ENCODE measurements around the gene MINDY1.

Gene MINDY1, protein sequence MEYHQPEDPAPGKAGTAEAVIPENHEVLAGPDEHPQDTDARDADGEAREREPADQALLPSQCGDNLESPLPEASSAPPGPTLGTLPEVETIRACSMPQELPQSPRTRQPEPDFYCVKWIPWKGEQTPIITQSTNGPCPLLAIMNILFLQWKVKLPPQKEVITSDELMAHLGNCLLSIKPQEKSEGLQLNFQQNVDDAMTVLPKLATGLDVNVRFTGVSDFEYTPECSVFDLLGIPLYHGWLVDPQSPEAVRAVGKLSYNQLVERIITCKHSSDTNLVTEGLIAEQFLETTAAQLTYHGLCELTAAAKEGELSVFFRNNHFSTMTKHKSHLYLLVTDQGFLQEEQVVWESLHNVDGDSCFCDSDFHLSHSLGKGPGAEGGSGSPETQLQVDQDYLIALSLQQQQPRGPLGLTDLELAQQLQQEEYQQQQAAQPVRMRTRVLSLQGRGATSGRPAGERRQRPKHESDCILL

GRCh38 chr1:151006327-151007052 lies at the start of gene MINDY1:
Gene MINDY1, minus strand, starts transcription at chr1:151006902. Its CDS starts 4,285 bp downstream, at chr1:151002617.
- peak; percentile 88 for DNase-seq (ENCODE audit: low read depth)

DNA sequence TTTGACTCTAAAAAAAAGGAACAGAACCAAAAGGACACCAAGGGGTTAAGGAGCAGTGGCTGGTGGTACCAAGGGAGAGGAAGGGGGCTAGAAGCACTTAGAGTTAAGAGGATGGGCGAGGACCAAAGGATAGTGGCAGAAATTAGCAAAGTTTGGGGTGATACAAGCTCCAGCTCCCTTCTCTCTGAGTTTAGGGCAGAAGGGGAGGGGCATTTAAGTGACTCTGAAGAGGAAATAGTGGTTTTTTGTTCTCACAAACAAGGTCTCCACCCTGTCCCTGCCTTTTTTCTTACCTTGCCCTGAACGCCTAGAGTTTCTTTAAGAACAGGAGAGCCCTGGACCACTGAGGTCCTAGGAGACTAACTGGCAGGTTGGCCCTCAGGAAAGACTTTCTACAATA lies 49.4 kb upstream of the MINDY1 start:
- no peak for DNase-seq (ENCODE audit: low read depth)

DNA sequence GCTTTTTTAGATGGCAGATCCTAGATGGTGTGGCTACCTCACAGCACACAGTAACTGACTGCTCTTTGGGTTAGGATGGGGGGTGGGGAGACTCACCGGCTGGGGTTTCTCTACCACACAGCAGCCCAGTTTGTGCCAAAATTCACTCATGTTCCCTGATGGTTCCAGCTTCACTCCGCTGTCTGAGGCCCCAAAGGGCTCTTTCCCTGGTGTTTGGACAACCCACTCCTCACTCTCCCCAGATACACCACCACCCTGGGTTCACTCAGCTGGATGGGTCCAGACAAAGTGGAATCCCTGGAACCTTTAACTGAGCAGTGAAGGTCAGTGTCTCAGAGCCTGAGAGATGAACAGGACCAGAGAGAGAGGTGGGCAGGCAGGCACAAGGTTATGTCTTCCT lies 48.9 kb upstream of the MINDY1 start:
- no peak for DNase-seq (ENCODE audit: low read depth)

DNA sequence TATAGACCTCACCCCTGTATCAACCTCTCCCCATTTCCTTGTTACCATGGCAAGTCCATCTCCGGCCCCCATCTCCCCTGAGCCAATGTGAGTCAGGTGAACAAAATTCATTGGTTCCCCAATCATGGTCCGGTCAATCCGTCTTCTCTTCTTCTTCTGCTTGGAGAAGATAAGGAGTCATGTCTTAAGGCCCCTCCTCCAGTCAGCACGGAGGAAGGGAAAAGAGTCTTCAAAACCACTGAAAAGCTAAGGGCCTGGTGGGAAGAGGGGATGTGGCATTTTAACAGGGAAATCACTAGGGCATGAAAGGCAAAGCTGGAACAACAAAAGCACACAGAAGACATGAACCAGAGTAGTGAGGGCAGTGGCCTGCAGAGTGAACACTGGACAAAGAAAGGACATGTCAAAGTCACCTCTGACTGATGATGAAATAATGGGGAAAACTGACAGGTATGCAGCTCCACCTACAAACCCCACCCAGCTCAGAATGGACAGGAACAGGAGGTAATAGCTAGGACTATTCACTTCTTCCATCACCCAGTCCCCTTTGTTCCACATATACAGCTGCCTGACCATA lies 48.4 kb upstream of the MINDY1 start:
- no peak for DNase-seq (ENCODE audit: low read depth)

GRCh38 chr1:151051356-151052009 lies 44.8 kb upstream of the MINDY1 start:
- DNase-seq (ENCODE audit: low read depth) = no peak

DNA sequence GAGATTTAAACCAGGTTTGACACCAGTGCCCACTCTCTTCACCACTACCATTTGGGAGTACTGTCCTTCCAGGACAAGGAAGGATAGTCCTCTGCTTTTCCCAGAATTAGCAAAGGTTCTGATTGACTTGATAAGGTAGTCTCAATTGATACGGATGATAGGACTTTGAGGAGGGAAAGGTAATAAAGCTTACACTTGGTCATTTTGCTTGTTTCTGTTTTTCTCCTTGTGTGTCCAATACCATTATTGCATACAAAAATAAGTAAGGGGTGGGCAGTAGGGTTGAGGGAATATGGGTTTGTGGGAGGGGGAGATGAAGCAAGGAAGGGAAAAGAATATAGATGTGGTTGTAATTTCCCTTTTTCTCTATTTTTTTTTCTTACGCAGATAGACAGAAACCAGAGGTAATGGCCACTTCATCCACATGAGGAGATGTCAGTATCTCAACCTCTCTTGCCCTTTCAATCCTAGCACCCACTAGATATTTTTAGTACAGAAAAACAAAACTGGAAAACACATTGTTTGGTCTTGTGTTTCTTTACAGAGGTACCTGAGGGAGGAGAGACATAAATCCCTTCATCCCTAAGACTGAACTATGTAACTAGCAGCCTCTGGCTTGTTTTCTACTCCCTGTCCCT lies 43.5 kb upstream of the MINDY1 start:
- no peak for DNase-seq (ENCODE audit: low read depth)

DNA sequence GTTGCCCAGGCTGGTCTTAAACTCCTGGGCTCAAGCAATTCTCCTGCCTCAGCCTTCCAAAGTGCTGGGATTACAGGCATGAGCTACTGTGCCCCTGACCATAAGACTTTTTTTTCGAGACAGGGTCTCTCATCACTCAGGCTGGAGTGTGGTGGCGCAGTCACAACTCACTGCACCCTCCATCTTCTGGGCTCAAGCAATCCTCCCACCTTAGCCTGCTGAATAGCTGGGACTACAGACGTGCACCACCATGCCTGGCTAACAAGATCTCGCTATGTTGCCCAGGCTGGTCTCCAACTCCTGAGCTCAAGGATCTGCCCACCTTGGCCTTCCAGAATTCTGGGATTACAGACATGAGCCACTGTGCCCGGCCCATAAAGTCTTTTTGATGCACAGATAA lies 42.8 kb upstream of the MINDY1 start:
- DNase-seq (ENCODE audit: low read depth) = no peak

DNA sequence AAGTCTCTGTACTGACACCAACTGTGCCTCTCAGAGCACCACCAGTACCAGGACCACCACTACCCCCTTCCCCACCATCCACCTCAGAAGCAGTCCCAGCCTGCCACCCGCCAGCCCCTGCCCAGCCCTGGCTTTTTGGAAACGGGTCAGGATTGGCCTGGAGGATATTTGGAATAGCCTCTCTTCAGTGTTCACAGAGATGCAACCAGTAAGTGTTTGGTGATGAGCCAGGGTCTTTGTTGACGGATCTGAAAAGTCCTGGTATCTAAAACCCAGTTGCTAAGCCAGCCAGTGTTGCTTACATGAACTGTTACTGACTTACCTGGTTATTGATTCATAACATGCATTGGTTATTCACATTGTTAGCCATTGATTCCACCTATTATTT lies 41.9 kb upstream of the MINDY1 start:
- DNase-seq (ENCODE audit: low read depth) = no peak

GRCh38 chr1:151047925-151048644 lies 41.4 kb upstream of the MINDY1 start:
- peak; percentile 53 for DNase-seq (ENCODE audit: low read depth)

DNA sequence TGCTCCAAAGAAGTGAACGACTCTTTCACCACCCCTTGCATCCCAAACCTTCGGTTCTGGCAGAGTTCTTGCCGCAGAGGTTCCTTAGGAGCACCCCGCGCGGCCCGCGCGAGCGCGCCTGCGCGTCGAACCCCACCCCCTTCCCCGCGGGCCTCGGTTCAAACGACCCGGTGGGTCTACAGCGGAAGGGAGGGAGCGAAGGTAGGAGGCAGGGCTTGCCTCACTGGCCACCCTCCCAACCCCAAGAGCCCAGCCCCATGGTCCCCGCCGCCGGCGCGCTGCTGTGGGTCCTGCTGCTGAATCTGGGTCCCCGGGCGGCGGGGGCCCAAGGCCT lies 40.9 kb upstream of the MINDY1 start, which contains the start of gene C1orf56:
C1orf56 (plus strand) TSS at position 161 of the 334 bp plus-strand sequence; CDS start at position 258, 97 bp downstream.
- DNase-seq (ENCODE audit: low read depth) = peak; percentile 65

DNA sequence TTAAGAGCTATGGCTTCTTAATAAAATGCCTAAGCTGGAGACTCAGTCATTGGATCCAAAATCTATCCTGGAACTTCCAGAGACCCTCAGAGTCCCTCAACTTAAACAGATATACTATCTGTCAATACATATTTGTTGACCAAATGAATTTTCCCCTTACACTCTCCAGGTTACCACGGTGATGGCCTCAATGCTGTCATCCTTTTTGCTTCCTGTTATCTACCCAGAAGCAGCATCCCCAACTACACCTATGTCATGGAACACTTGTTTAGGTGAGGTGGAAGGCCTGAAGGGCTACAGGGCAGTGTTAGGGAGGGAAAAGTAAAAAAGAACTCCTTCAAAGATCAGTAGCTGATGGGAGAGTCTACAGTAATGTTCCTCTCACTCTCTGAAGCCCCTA lies 36.5 kb upstream of the MINDY1 start:
- no peak for DNase-seq (ENCODE audit: low read depth)

DNA sequence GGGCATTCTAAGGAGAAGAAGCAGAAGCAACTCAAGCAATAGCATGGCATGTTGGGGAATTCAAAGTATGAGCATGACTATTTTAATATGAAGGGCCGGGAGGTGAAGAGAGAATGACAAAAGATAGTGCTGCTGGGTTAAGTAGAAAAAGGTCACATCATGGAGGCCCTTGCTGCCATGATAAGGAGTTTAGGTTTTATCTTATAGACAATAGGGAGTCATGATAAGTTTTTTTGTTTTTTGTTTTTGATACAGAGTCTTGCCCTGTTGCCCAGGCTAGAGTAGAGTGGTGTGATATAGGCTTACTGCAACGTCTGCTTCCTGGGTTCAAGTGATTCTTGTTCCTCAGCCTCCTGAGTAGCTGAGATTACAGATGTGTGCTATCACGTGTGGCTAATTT lies 32.8 kb upstream of the MINDY1 start:
- DNase-seq (ENCODE audit: low read depth) = no peak

DNA sequence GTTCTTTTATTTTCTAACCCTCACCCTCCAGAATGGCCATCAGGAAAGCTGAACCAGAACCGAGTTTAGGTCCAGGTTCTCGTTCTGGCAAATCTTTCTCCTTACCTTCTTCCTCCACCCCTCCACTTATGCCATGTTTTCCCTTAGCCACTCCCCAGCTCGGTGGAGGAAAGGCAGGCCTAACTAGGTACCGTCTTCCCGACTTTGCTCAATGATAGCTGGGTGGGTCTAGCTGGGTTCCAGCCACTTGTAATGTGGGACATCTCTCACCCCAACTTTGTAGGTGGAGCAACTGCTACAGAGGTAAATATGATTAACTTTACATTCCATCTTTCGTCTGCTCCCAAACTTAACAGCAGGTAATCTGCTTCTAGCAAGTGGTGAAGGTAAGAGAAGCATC lies 30.3 kb upstream of the MINDY1 start:
- DNase-seq (ENCODE audit: low read depth) = no peak

DNA sequence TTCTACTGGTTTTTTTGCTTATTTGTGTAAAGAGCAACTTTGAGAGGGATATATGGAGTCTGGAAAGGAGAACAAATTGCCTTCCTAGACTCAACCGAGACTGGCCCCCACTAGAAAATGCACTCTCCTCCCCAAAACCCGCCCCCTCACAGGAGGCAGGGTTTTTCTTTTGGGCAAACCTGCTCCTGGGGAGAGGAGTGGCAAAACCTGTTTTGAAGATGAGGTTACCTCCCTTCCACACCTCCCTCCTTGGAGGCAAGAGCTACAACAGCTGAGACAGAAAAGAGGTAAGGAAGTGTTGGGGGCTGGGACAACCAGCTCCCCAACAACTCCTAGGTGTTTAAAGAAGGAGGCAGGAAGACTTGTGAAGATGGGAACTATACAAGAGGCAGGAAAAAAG lies 29.7 kb upstream of the MINDY1 start, which contains the start of gene BNIPL:
BNIPL (plus strand) TSS at position 231 of the 400 bp plus-strand sequence; CDS start at position 371, 140 bp downstream.
- no peak for DNase-seq (ENCODE audit: low read depth)

GRCh38 chr1:151035167-151035566 lies 28.5 kb upstream of the MINDY1 start:
- no peak for DNase-seq (ENCODE audit: low read depth)

GRCh38 chr1:151032164-151032563 lies 25.5 kb upstream of the MINDY1 start:
- DNase-seq (ENCODE audit: low read depth) = no peak

DNA sequence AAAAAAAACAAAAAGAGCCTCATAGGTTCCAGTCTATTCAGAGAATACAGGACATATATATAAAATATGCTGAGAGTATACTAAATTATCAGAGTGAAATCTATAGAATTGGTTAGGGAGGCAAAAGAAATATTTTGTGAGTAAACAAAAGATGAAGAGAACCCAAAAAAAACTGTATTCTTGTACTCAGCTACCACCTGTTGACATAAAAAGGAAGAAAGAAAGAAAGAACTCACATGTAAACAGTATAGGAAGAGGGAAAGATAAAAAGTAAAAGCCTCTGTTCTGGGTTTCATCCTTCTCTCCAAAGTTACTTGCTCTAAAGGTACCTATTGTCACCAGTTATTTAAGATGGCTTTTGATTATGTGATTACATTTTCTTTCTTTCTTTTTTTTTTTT lies 19.8 kb upstream of the MINDY1 start:
- DNase-seq (ENCODE audit: low read depth) = no peak

GRCh38 chr1:151024540-151025146 lies 17.9 kb upstream of the MINDY1 start:
- DNase-seq (ENCODE audit: low read depth) = peak; percentile 58

GRCh38 chr1:151013518-151013917 lies 6.8 kb upstream of the MINDY1 start:
- no peak for DNase-seq (ENCODE audit: low read depth)

- DNase-seq (ENCODE audit: low read depth) = no peak
Observed at GRCh38 chr1:151012684-151013471, 6.2 kb upstream of the MINDY1 start.

Data from amniotic epithelial cell (primary cell).